Skeletal muscle cell (primary cell): ENCODE measurements around the gene EPB41L3.
"Not testable (repeated sequence)": the region's sequence is repeated elsewhere in the genome, so short reads cannot be mapped to it uniquely, and the experiment has no call there.

Source experiments
- DNase-seq: peaks from one replicate; pipeline ENCODE4 v3.0.0-alpha.2; 2010; ENCODE audit warnings: low read depth
- H3K4me3 ChIP-seq: 2 replicates; pipeline ENCODE4 v1.5.1; 2011; ENCODE audit warnings: low read depth, mild to moderate bottlenecking, control low read depth, low read length, moderate library complexity

The EPB41L3 gene

GRCh38 chr18:5543773-5544389, at the start of gene EPB41L3:
EPB41L3 (minus strand) TSS chr18:5543997; CDS start chr18:5489183, 54,814 bp downstream.
- DNase-seq = no peak
- H3K4me3 ChIP-seq = peak within 1 kb of the TSS; percentile 74

- DNase-seq = no peak
- no peak overlapping the region for H3K4me3 ChIP-seq
These were observed 44.7 kb upstream of the EPB41L3 start for GRCh38 chr18:5588529-5588928.

GRCh38 chr18:5585653-5586052, 41.9 kb upstream of the EPB41L3 start:
- no peak for DNase-seq
- H3K4me3 ChIP-seq = no peak overlapping the region

- H3K4me3 ChIP-seq = no peak overlapping the region
- no peak for DNase-seq
These were observed 41.1 kb upstream of the EPB41L3 start for GRCh38 chr18:5584746-5585417.

- DNase-seq = peak; percentile 53
- no peak overlapping the region for H3K4me3 ChIP-seq
These were observed 39.3 kb upstream of the EPB41L3 start for GRCh38 chr18:5582849-5583681.

- no peak for DNase-seq
- no peak overlapping the region for H3K4me3 ChIP-seq
These were observed 38.3 kb upstream of the EPB41L3 start for GRCh38 chr18:5582076-5582475.

GRCh38 chr18:5574843-5575242, 31.0 kb upstream of the EPB41L3 start:
- DNase-seq = no peak

GRCh38 chr18:5571666-5572065, 27.9 kb upstream of the EPB41L3 start:
- no peak overlapping the region for H3K4me3 ChIP-seq
- no peak for DNase-seq

More at GRCh38 chr18:5574843-5575242, 31.0 kb upstream of the EPB41L3 start:
- H3K4me3 ChIP-seq = no peak overlapping the region

- peak; percentile 56 for DNase-seq
- not testable (repeated sequence) for H3K4me3 ChIP-seq
These were observed 26.8 kb upstream of the EPB41L3 start for GRCh38 chr18:5570613-5571012.

- DNase-seq = no peak
- no peak overlapping the region for H3K4me3 ChIP-seq
These were observed 24.6 kb upstream of the EPB41L3 start for GRCh38 chr18:5568416-5568815.

GRCh38 chr18:5558851-5559250, 15.1 kb upstream of the EPB41L3 start:
- DNase-seq = no peak
- no peak overlapping the region for H3K4me3 ChIP-seq

GRCh38 chr18:5556310-5556974, 12.6 kb upstream of the EPB41L3 start:
- peak; percentile 69 for DNase-seq
- H3K4me3 ChIP-seq = no peak overlapping the region

- DNase-seq = no peak
These were observed 10.8 kb upstream of the EPB41L3 start for GRCh38 chr18:5554629-5555028.

GRCh38 chr18:5546660-5547059, 2.9 kb upstream of the EPB41L3 start:
- no peak overlapping the region for H3K4me3 ChIP-seq
- peak; percentile 54 for DNase-seq

More at GRCh38 chr18:5554629-5555028, 10.8 kb upstream of the EPB41L3 start:
- no peak overlapping the region for H3K4me3 ChIP-seq

GRCh38 chr18:5543036-5543680, 639 bp downstream of the EPB41L3 start:
- peak overlapping the region; percentile 74 for H3K4me3 ChIP-seq
- DNase-seq = no peak

GRCh38 chr18:5542515-5543035, 1.2 kb downstream of the EPB41L3 start:
- peak overlapping the region; percentile 74 for H3K4me3 ChIP-seq
- no peak for DNase-seq

- H3K4me3 ChIP-seq = no peak overlapping the region
These were observed 2.2 kb downstream of the EPB41L3 start for GRCh38 chr18:5541644-5542043.

GRCh38 chr18:5539391-5539790, 4.4 kb downstream of the EPB41L3 start:
- no peak overlapping the region for H3K4me3 ChIP-seq
- no peak for DNase-seq

More at GRCh38 chr18:5541644-5542043, 2.2 kb downstream of the EPB41L3 start:
- no peak for DNase-seq

- no peak for DNase-seq
These were observed 5.3 kb downstream of the EPB41L3 start for GRCh38 chr18:5538544-5538943.

More at GRCh38 chr18:5538544-5538943, 5.3 kb downstream of the EPB41L3 start:
- no peak overlapping the region for H3K4me3 ChIP-seq
